ENCODE data around the gene FRMPD2.
"Not testable (repeated sequence)": the region's sequence is repeated elsewhere in the genome, so short reads cannot be mapped to it uniquely, and the experiment has no call there.

Gene FRMPD2

GRCh38 chr10:48126251-48126650, 148.2 kb downstream of the FRMPD2 start:
- not testable (repeated sequence) for DNase-seq

GRCh38 chr10:48125631-48126030, 148.9 kb downstream of the FRMPD2 start:
- not testable (repeated sequence) for DNase-seq

- not testable (repeated sequence) for DNase-seq
Observed at GRCh38 chr10:48122618-48123017, 151.9 kb downstream of the FRMPD2 start.

- not testable (repeated sequence) for DNase-seq
Observed at GRCh38 chr10:48110277-48110676, 164.2 kb downstream of the FRMPD2 start.
